ENCODE data around the gene BLTP1. TPM values are rescaled to one million over a fixed set of nuclear protein-coding genes. Genes with fewer than 3 reads are reported as not detected.

BLTP1 gene
- total and polyA plus RNA-seq, 2 experiments from 2014 or later: 12.9 to 62.5 TPM

- Mint-ChIP-seq H3K4me3 (peak overlapping the region; percentile 92), H3K9me3 (peaks cover 13% of the 10 kb centered on the region), H3K36me3 (ENCODE audit: low read depth) (peaks cover 36% of the 10 kb centered on the region), H3K27ac (peak overlapping the region; percentile 77), H3K4me1 (peaks cover 6% of the 10 kb centered on the region; the same call in 2 of the 3 replicates), H3K27me3 (ENCODE audit: insufficient read depth, low read depth, poor library complexity) (no peaks in the 10 kb centered on the region)
- Histone ChIP-seq H3K27me3 (ENCODE audit: insufficient read depth) (no peaks in the 10 kb centered on the region), H3K79me2 (replicated peaks; ENCODE audit: insufficient read depth) (peaks cover 29% of the 10 kb centered on the region), H2AFZ (peak overlapping the region; percentile 96), H3K36me3 (ENCODE audit: insufficient read depth) (peaks cover 4% of the 10 kb centered on the region; the same call in 1 of the 2 replicates), H3K9me2 (ENCODE audit: insufficient read depth) (no peaks in the 10 kb centered on the region), H3K4me1 (ENCODE audit: insufficient read depth) (0 out of 2 replicates have a peak, but pooled peaks cover 7% of the 10 kb centered on the region), H3K27ac (ENCODE audit: low read depth) (peak overlapping the region; percentile 79; the same call in 1 of the 2 replicates), H3F3A (replicated peaks; ENCODE audit: low read depth) (no peaks in the 10 kb centered on the region), H3K4me2 (peak overlapping the region; percentile 73), H3K4me3 (peak overlapping the region; percentile 90), H4K20me1 (replicated peaks; ENCODE audit: insufficient read depth) (no peaks in the 10 kb centered on the region)
- ATAC-seq: peak; percentile 69
- TF ChIP-seq ZNF462 (CRISPR knock-in tag; IDR thresholded peaks at IDR 0.05) (no peak), ZNF331 (CRISPR knock-in tag; IDR thresholded peaks at IDR 0.05; ENCODE audit: low read depth) (no peak), ETS1 (IDR thresholded peaks at IDR 0.05) (no peak), EZH2phosphoT487 (IDR thresholded peaks at IDR 0.05; ENCODE audit: unreplicated experiment) (no peak), STAT1 (IDR thresholded peaks at IDR 0.05; ENCODE audit: unreplicated experiment) (no peak), REST (IDR thresholded peaks at IDR 0.05; ENCODE audit: unreplicated experiment) (no peak), JUNB (IDR thresholded peaks at IDR 0.05; ENCODE audit: unreplicated experiment) (no peak), CREB1 (CRISPR knock-in tag; IDR thresholded peaks at IDR 0.05; ENCODE audit: low read depth) (no peak), ZNF114 (CRISPR knock-in tag; IDR thresholded peaks at IDR 0.05) (no peak), EZH2 (IDR thresholded peaks at IDR 0.05; ENCODE audit: low read depth, unreplicated experiment) (no peak), NANOG (IDR thresholded peaks at IDR 0.05; ENCODE audit: borderline replicate concordance) (no peak), POLR2AphosphoS5 (IDR thresholded peaks at IDR 0.05; ENCODE audit: low read depth) (no peak), CTCF (conservative IDR thresholded peaks at IDR 0.05; ENCODE audit: low read depth in 2 of 2) (no peak)
- DNase-seq (ENCODE audit: low spot score): peak; percentile 55
These were observed 638 bp downstream of the BLTP1 start for GRCh38 chr4:122152711-122153226.
